ENCODE data around the gene PITX3.
"Not testable (repeated sequence)": the region's sequence is repeated elsewhere in the genome, so short reads cannot be mapped to it uniquely, and the experiment has no call there.

PITX3 gene

DNA sequence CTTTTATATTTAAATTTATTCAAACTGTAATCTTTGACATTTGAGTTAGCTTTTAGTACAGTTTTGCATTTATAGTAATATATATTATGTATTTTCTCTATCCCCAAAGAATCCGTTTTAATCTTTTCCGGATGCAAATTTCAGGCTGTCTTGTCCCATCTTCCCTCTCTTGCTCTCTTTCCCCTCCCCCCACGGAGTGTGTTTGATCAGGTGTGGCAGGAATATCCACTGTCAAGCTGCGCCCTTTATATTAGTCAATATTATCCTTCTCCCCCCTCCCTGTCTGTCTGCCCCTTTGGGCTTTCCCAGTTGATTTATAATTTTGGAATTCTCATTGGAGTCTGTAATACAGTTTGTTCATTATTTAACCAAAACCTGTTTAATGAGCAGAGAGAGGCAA lies 23.1 kb upstream of the PITX3 start:
- DNase-seq (ENCODE audit: low spot score), result no peak
- TF ChIP-seq, protein P1, sequence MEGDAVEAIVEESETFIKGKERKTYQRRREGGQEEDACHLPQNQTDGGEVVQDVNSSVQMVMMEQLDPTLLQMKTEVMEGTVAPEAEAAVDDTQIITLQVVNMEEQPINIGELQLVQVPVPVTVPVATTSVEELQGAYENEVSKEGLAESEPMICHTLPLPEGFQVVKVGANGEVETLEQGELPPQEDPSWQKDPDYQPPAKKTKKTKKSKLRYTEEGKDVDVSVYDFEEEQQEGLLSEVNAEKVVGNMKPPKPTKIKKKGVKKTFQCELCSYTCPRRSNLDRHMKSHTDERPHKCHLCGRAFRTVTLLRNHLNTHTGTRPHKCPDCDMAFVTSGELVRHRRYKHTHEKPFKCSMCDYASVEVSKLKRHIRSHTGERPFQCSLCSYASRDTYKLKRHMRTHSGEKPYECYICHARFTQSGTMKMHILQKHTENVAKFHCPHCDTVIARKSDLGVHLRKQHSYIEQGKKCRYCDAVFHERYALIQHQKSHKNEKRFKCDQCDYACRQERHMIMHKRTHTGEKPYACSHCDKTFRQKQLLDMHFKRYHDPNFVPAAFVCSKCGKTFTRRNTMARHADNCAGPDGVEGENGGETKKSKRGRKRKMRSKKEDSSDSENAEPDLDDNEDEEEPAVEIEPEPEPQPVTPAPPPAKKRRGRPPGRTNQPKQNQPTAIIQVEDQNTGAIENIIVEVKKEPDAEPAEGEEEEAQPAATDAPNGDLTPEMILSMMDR (IDR thresholded peaks at IDR 0.05; ENCODE audit: borderline replicate concordance, control extremely low read depth, extremely low read depth, insufficient read depth, missing control alignments), result no peak
- in situ Hi-C loops (cut with MboI; ENCODE audit: low sequenced_read_pairs, unreplicated experiment), result no loop called here

DNA sequence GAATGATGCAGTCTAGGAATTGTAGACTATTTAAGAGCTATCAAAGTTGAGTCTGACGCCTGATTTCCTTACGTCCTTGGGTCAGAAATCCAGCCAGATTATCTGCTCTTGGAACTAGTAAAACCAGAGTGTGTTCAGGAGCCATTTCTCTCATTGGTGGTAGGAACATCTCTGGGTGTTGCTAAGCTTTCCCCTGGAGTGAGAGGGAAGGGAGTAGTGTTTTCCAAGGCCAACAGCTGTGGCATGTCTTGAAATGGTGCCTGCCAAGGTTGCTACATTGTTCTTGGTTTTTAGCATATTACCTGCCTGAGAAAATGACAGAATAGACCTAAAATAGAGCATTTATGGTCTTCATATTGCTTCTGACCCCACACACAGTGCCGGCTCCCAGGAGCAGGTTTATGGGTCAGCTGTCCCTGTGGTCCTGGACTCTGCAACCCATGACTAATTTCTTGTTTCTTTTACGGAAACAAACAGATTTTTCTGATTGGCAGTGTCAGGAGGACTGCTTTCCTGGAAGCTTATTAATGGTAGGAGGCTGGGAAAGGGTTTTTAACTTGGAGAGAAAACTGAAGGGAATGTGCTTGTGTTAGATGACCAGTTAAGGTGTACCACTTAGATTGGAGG lies 21.5 kb upstream of the PITX3 start:
- DNase-seq (ENCODE audit: low spot score), result no peak
- in situ Hi-C loops (cut with MboI; ENCODE audit: low sequenced_read_pairs, unreplicated experiment), result no loop called here
- TF ChIP-seq, protein P1 (IDR thresholded peaks at IDR 0.05; ENCODE audit: borderline replicate concordance, control extremely low read depth, extremely low read depth, insufficient read depth, missing control alignments), result no peak

DNA sequence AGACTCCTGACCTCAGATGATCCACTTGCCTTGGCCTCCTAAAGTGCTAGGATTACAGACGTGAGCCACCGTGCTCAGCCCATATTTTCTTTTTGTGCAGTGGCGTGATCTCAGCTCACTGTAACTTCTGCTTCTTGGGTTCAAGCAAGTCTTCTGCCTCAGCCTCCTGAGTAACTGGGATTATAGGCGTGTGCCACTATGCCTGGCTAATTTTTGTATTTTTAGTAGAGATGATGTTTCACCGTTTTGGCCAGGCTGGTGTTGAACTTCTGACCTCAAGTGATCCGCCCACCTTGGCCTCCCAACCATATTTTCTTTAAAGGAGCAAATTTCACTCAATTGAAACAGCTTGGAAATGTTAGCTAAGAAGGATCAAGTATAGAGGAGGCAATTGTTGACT lies 20.5 kb upstream of the PITX3 start:
- no peak for DNase-seq (ENCODE audit: low spot score)
- TF ChIP-seq, protein P1 (IDR thresholded peaks at IDR 0.05; ENCODE audit: borderline replicate concordance, control extremely low read depth, extremely low read depth, insufficient read depth, missing control alignments), result no peak
- in situ Hi-C loops (cut with MboI; ENCODE audit: low sequenced_read_pairs, unreplicated experiment), result no loop called here

DNA sequence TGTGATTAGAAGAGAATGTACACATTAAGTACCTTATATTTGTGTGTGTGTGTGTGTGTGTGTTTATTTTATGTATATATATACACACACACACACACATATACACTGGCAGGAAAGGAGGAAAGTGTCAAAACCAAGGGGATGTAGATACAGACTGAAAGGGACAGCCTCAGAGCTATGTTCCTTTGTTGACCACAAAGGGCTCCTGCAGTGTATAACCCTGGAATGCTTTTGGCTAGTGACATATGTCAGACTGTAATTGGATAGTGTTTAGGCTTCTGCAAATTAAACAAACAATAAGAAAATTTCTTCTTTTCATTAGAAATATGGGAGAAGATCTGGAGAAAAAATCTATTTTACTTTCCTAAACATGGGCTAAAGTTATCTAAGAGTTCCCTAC lies 19.9 kb upstream of the PITX3 start:
- in situ Hi-C loops (cut with MboI; ENCODE audit: low sequenced_read_pairs, unreplicated experiment), result no loop called here
- TF ChIP-seq, protein P1 (IDR thresholded peaks at IDR 0.05; ENCODE audit: borderline replicate concordance, control extremely low read depth, extremely low read depth, insufficient read depth, missing control alignments), result no peak
- DNase-seq (ENCODE audit: low spot score), result no peak

DNA sequence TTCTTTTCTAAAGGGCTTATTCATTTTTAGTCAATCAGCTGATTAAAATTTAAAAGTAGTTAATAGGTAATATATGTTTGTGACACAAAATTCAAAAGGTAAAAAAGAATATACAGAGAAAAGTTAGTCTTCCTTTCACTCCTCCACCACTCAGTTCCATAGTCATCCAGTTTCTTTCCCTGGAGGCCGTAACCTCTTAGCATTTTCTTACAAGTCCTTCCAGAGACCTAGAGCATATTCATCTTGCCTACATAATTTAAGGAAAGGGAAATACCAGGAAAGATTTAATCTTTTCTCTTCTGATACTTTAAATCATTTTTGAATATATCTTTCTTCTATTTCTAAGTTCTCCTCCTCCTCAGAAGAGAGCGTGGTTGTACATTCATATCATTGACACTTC lies 14.1 kb upstream of the PITX3 start:
- in situ Hi-C loops (cut with MboI; ENCODE audit: low sequenced_read_pairs, unreplicated experiment), result no loop called here
- DNase-seq (ENCODE audit: low spot score), result no peak
- TF ChIP-seq, protein P1 (IDR thresholded peaks at IDR 0.05; ENCODE audit: borderline replicate concordance, control extremely low read depth, extremely low read depth, insufficient read depth, missing control alignments), result no peak

DNA sequence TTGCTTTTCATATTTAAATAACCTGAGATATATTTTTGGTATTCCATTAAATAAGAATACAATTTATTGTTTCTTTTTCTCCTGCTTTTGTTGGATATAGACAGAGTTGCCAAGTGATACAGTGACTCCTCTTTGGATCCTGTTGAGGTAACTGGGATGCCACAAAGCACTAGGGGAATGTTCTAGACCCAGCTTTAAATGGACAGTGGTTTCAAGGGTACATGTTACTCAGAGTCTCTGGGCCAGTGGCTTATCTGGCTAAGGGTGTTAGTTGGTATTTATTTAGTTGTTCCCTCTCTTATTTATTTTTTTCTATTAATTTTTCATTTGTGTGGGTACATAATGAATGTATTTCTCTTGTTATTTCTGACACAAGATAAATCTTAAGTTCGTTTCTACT lies 13.1 kb upstream of the PITX3 start:
- DNase-seq (ENCODE audit: low spot score), result no peak
- TF ChIP-seq, protein P1 (IDR thresholded peaks at IDR 0.05; ENCODE audit: borderline replicate concordance, control extremely low read depth, extremely low read depth, insufficient read depth, missing control alignments), result no peak

DNA sequence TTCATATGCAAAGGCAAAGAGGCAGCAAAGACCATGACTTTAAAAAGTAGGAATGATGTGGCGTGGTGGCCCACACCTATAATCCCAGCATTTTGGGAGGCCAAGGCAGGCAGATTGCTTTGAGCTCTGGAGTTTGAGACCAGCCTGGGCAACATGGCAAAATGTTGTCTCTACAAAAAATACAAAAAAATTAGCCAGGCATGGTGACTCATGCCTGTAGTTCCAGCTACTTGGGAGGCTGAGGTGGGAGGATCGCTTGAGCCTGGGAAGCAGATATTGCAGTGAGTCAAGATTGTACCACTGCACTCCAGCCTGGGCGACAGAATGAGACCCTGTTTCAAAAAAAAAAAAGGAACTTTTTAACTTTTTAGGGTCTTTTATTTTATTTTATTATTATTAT lies 11.2 kb upstream of the PITX3 start:
- DNase-seq (ENCODE audit: low spot score); in situ Hi-C loops (cut with MboI; ENCODE audit: low sequenced_read_pairs, unreplicated experiment): not testable (repeated sequence)

More for the DNA sequence above, 13.1 kb upstream of the PITX3 start:
- in situ Hi-C loops (cut with MboI; ENCODE audit: low sequenced_read_pairs, unreplicated experiment), result no loop called here

All from GM13976 (cell line).